Measurements from ENCODE around the gene MRTFA. TPM values are rescaled to one million over a fixed set of nuclear protein-coding genes. Genes with fewer than 3 reads are reported as not detected.
"Not testable (repeated sequence)": the region's sequence is repeated elsewhere in the genome, so short reads cannot be mapped to it uniquely, and the experiment has no call there.

The MRTFA gene
- total RNA-seq, 2 donors from 2014 or later = 71.0 to 104 TPM

DNA sequence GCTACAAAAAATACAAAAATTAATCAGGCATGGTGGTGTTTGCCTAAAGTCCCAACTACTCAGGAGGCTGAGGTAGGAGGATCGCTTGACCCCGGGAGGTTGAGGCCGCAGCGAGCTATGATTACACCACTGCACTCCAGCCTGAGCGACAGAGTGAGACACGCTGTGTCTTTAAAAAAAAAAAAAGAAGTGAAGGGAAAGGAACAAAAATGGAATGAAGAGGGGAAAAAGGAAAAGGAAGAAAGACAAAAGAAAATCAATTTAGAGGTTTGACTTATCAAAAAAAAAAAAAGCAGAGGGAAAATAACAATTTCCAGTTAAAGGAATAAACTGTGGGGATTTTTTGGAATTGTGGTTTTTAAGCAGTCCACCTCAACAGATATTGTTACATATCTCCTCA lies 36.8 kb downstream of the MRTFA start:
- H3K4me3 ChIP-seq = no peak overlapping the region
- no peaks in the 10 kb centered on the region for H3K4me1 ChIP-seq (replicated peaks)
- TF ChIP-seq POLR2A (IDR thresholded peaks at IDR 0.05) (no peak), POLR2AphosphoS5 (IDR thresholded peaks at IDR 0.05) (no peak), CTCF (IDR thresholded peaks at IDR 0.05) (no peak)
- 94% methylated on average over 6 of the region's 6 CpGs for whole genome bisulfite sequencing
- no peaks in the 10 kb centered on the region for H3K36me3 ChIP-seq
- H3K9me3 ChIP-seq = no peaks in the 10 kb centered on the region
- H3K27me3 ChIP-seq (replicated peaks; ENCODE audit: insufficient read depth) = no peaks in the 10 kb centered on the region
- H3K27ac ChIP-seq = no peak overlapping the region
- intact Hi-C loops (cut with DNase I) = no loop called here
- DNase-seq (ENCODE audit: low spot score) = no peak

- WGBS = 82% methylated on average over 10 of the region's 10 CpGs
- H3K36me3 ChIP-seq; H3K4me3 ChIP-seq; H3K4me1 ChIP-seq (replicated peaks); H3K27ac ChIP-seq; H3K27me3 ChIP-seq (replicated peaks; ENCODE audit: insufficient read depth); intact Hi-C loops (cut with DNase I); DNase-seq (ENCODE audit: low spot score); H3K9me3 ChIP-seq: not testable (repeated sequence)
Measured at GRCh38 chr22:40598712-40599111, 37.8 kb downstream of the MRTFA start.

DNA sequence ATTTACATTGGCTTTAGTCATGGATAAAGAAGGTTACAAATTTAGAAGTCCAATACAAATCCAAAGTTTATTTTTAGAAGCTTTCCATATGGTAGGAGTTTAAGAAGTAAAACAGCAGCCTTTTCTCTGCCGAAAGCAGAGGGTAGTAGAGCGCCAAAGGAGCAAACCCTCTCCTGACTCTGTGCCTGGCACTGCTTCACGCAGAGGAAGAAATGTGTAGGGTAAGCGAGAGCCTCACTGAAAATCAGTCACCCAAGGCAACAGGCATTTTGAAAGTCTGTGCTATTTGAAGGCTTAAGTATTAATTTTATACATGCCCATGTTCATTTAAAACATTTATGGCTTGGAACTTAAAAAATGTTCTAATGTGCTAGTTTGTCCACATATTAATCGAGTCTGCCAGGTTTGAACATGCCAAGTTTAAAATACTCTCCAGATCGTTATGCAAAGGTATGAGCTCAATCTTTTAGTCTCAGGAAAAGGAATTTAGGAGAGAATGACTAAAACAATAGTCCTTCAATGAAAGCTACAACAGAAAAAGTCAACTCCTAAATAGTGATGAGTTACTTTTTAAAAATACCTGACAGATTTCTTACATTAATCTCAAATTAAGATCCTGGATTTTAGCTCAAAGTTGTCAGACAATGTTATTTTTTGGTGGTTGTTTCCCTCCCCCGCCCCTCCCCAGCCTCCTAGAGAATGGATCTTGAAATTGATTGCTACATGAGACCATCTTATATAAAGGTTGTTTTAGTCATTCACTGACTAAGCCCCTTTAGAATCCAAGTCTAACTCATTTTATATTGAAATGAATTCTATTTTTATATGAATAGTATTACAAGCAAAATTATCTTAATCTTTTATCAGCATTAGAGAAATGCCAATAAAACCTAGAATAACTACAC lies 38.7 kb downstream of the MRTFA start:
- Histone ChIP-seq H3K36me3 (no peaks in the 10 kb centered on the region), H3K27me3 (replicated peaks; ENCODE audit: insufficient read depth) (no peaks in the 10 kb centered on the region), H3K4me3 (no peak overlapping the region), H3K4me1 (replicated peaks) (no peaks in the 10 kb centered on the region), H3K9me3 (no peaks in the 10 kb centered on the region), H3K27ac (peak overlapping the region in 1 of 2 donors; percentile 7)
- TF ChIP-seq POLR2AphosphoS5 (IDR thresholded peaks at IDR 0.05) (no peak), CTCF (IDR thresholded peaks at IDR 0.05) (no peak), POLR2A (IDR thresholded peaks at IDR 0.05) (no peak)
- intact Hi-C loops (cut with DNase I) = no loop called here
- 38% methylated on average over 7 of the region's 7 CpGs for WGBS
- DNase-seq (ENCODE audit: low spot score) = no peak

- no peaks in the 10 kb centered on the region for H3K36me3 ChIP-seq
- no peak overlapping the region for H3K27ac ChIP-seq
- no peak for TF ChIP-seq POLR2AphosphoS5 (IDR thresholded peaks at IDR 0.05)
- TF ChIP-seq POLR2A (IDR thresholded peaks at IDR 0.05) = no peak
- no peak for TF ChIP-seq CTCF (IDR thresholded peaks at IDR 0.05)
- no peaks in the 10 kb centered on the region for H3K4me1 ChIP-seq (replicated peaks)
- intact Hi-C loops (cut with DNase I) = no loop called here
- DNase-seq (ENCODE audit: low spot score) = no peak
- H3K4me3 ChIP-seq = no peak overlapping the region
- no peaks in the 10 kb centered on the region for H3K27me3 ChIP-seq (replicated peaks; ENCODE audit: insufficient read depth)
- H3K9me3 ChIP-seq = no peaks in the 10 kb centered on the region
- WGBS = 86% methylated on average over 2 of the region's 2 CpGs
Measured at GRCh38 chr22:40595497-40596234, 40.9 kb downstream of the MRTFA start.

DNA sequence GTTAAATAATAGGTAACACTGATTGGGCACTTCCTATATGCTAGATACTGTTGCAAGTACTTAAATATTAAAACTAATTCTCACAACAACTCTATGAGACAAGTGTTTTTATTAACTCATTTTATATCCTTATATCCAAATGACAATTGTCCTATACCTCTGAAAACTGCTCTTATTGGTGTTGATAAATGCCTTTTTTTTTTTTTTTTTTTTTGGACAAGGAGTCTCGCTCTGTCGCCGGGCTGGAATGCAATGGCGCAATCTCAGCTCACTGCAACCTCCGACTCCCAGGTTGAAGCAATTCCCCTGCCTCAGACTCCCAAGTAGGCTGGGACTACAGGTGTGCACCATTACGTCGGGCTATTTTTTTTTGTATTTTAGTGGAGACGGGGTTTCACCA lies 41.6 kb downstream of the MRTFA start:
- no peak overlapping the region for H3K27ac ChIP-seq
- H3K9me3 ChIP-seq = no peaks in the 10 kb centered on the region
- no peaks in the 10 kb centered on the region for H3K36me3 ChIP-seq
- 94% methylated on average over 8 of the region's 8 CpGs for WGBS
- H3K4me1 ChIP-seq (replicated peaks) = no peaks in the 10 kb centered on the region
- H3K27me3 ChIP-seq (replicated peaks; ENCODE audit: insufficient read depth) = no peaks in the 10 kb centered on the region
- intact Hi-C loops (cut with DNase I) = no loop called here
- no peak for DNase-seq (ENCODE audit: low spot score)
- TF ChIP-seq POLR2AphosphoS5 (IDR thresholded peaks at IDR 0.05) (no peak), POLR2A (IDR thresholded peaks at IDR 0.05) (no peak), CTCF (IDR thresholded peaks at IDR 0.05) (no peak)
- no peak overlapping the region for H3K4me3 ChIP-seq

Measured in prostate gland (tissue), 2 donors.